LNCaP clone FGC (cell line): Measurements from ENCODE around the gene B4GALT1.

Source experiments
- DNase-seq: peaks from one replicate; pipeline ENCODE4 v3.0.0-alpha.2; 2011; ENCODE audit warnings: low read depth
- H3K4me3 ChIP-seq: 2 replicates; pipeline ENCODE4 v1.5.1; 2011; ENCODE audit warnings: mild to moderate bottlenecking, low read depth, low read length, control low read depth
- TF ChIP-seq, protein P1 (sequence below): IDR thresholded peaks from 2 replicates; pipeline ENCODE4 v1.5.1; 2012; ENCODE audit warnings: mild to moderate bottlenecking; ENCODE audit not compliant: control insufficient read depth, insufficient read depth; ENCODE audit errors: extremely low read depth

Gene B4GALT1

DNA sequence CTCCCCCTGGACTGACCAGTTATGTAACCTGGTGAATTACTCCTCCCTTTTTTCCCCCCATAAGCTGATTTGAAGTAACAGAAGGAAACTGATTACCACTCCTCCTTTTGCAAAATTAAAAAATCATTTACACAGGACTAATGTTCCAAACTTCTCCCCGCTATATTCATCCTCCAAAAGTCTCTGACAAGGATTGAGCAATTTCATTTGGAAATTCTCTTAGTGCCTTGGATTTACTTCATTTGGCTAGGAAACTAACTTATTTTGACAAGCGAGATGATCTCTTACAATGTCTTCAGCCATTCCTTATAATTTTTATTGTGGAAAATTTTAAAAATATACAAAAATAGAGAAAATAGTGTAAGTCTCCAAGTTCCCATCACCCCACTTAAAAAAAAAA is 15.4 kb upstream of the B4GALT1 start:
- DNase-seq: no peak
- TF ChIP-seq, protein P1, sequence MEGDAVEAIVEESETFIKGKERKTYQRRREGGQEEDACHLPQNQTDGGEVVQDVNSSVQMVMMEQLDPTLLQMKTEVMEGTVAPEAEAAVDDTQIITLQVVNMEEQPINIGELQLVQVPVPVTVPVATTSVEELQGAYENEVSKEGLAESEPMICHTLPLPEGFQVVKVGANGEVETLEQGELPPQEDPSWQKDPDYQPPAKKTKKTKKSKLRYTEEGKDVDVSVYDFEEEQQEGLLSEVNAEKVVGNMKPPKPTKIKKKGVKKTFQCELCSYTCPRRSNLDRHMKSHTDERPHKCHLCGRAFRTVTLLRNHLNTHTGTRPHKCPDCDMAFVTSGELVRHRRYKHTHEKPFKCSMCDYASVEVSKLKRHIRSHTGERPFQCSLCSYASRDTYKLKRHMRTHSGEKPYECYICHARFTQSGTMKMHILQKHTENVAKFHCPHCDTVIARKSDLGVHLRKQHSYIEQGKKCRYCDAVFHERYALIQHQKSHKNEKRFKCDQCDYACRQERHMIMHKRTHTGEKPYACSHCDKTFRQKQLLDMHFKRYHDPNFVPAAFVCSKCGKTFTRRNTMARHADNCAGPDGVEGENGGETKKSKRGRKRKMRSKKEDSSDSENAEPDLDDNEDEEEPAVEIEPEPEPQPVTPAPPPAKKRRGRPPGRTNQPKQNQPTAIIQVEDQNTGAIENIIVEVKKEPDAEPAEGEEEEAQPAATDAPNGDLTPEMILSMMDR: no peak
- H3K4me3 ChIP-seq: no peak overlapping the region

DNA sequence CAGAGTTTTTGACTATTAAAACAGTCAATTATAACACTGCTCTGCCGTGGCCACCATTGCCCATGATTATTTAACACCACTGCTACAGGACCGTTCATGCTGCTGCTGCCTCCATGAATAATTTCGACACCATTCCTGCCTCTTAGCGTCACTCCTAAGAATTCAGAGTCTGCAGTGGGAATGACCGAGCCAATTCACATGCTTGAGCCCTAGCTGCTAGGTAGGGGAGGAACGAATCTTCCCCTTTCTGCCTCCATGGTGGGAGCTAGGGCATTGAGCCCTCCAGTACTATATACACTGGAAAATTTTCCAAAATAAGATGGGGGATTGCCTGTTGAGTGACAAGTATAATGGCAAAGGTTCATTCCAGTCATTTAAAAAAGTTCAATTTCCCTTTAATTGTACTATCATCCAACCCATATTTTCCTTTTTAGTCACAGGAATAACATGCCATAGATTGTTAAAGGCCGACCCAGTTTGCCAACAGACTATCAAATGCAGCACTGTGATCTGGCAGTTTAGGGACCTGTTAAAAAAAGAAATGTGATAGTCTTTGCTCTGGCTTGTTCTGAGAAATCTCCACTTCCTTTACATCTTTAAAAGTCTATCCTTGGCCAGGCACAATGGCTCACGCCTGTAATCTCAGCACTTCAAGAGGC is 13.5 kb upstream of the B4GALT1 start:
- no peak overlapping the region for H3K4me3 ChIP-seq
- DNase-seq: no peak
- TF ChIP-seq, protein P1: no peak

DNA sequence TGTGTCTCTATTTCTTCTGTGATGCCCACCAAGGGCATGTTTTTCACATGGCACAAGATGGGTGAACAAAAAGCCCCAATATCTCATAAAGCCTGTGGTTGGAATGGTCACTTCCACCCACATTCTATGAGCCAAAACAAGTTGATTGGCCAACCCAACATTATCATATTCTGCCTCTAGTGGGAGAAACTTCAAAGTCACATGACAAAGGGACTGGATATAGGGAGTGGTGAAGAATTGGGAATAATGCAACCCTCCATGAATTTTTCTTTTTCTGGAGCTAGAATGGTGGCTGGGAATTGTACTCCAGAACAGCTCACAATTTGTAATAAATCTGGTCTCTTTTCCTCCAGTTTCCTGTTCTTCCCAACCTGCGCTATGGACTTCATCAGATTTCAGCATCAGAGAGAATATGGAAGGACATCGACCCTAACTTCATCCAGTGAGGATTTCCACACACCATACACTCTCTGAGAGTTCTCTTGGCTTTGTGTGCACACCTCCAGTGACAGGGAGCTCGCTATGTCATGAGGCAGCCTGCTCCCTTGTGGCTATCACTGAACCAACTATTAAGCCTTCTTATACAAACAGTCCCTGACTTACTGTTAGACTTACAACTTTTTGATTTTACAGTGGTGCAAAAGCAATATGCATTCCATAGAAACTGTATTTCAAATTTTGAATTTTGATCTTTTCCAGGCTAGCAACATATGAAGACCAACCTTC is 12.0 kb upstream of the B4GALT1 start:
- TF ChIP-seq, protein P1: no peak
- no peak overlapping the region for H3K4me3 ChIP-seq
- no peak for DNase-seq

DNA sequence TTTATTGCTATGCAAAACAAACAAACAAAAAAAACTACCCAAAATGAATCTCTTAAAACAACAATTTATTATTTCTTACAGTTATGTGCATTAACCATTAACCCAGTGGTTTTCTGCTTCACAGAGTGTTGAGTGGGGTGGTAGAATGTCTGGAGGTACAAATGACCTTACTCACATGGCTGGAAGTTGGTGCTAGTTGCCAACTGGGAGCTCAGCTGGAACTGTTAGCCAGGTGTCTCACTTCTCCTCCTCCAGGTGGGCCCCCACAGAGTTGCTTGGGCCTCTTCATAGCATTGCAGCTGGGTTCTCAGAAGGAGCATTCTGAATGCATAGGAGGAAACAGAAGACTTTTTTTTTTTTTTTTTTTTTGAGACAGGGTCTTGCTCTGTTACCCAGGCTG is 10.5 kb upstream of the B4GALT1 start:
- no peak overlapping the region for H3K4me3 ChIP-seq
- no peak for DNase-seq
- TF ChIP-seq, protein P1: no peak

DNA sequence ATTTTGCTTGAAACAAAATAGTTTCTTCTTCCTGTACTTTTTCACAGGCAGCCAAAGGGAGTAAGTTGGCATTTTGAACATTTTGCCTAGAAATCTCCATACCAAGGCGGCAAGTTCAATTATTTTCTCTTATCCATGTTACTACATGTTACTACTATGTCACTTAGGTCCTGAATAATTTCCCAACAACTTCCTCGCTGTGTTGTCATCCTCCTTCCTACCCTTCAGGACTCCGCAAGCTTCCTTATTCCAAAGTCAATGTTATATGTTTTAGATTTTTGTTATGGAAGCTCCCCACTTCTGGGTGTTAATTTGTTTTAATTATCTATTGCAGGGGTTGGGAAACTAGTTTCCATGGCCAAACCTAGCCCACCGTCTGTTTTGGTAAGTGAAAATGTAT is 9.9 kb upstream of the B4GALT1 start:
- no peak for DNase-seq
- TF ChIP-seq, protein P1: no peak
- no peak overlapping the region for H3K4me3 ChIP-seq

DNA sequence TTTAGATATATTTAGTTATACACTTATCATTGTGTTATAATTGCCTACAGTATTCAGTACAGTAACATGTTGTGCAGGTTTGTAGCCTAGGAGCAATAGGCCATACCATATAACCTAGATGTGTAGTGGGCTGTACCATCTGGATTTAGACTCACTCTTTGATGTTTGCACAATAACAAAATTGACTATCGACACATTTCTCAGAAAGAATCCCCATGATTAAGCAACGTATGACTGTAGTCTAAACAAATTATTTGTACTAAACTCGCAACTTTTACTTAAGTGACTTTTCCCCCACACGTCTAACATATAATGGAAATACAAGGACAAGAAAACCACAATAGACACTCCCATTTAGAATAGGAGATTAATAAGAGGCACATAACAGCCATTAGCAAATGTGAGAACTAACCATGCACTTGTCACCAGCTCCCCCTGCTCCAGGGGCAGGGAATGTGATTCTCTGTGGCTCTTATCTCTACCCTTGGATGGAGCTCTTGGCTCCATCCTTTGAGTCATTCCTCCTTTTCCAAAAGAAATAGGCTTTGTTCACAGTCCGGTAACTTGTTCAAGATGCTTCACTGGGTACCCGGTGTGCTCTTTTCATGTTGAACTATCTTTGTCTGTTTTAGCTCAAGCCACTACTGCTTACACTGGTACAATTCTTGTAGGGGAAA is 8.7 kb upstream of the B4GALT1 start:
- H3K4me3 ChIP-seq: no peak overlapping the region
- no peak for DNase-seq
- TF ChIP-seq, protein P1: no peak
